ENCODE results near the gene CCDC88B.
"Not testable (repeated sequence)": the region's sequence is repeated elsewhere in the genome, so short reads cannot be mapped to it uniquely, and the experiment has no call there.

CCDC88B gene

GRCh38 chr11:64320556-64320955 is 19.4 kb upstream of the CCDC88B start:
- H3K4me3 ChIP-seq (ENCODE audit: low read length), result no peak overlapping the region
- no peak for TF ChIP-seq CTCF (conservative IDR thresholded peaks at IDR 0.05; ENCODE audit: low read depth, low read length)
- no peak for DNase-seq (ENCODE audit: low read depth)

- no peak for TF ChIP-seq CTCF (conservative IDR thresholded peaks at IDR 0.05; ENCODE audit: low read depth, low read length)
- DNase-seq (ENCODE audit: low read depth), result no peak
- no peak overlapping the region for H3K4me3 ChIP-seq (ENCODE audit: low read length)
Observed at GRCh38 chr11:64321026-64321425, 19.0 kb upstream of the CCDC88B start.

GRCh38 chr11:64321533-64321932 is 18.5 kb upstream of the CCDC88B start:
- TF ChIP-seq CTCF (conservative IDR thresholded peaks at IDR 0.05; ENCODE audit: low read depth, low read length), result no peak
- DNase-seq (ENCODE audit: low read depth), result no peak
- no peak overlapping the region for H3K4me3 ChIP-seq (ENCODE audit: low read length)

- no peak for TF ChIP-seq CTCF (conservative IDR thresholded peaks at IDR 0.05; ENCODE audit: low read depth, low read length)
- no peak for DNase-seq (ENCODE audit: low read depth)
- H3K4me3 ChIP-seq (ENCODE audit: low read length), result no peak overlapping the region
Observed at GRCh38 chr11:64322925-64323260, 17.1 kb upstream of the CCDC88B start.

- no peak overlapping the region for H3K4me3 ChIP-seq (ENCODE audit: low read length)
- no peak for DNase-seq (ENCODE audit: low read depth)
- no peak for TF ChIP-seq CTCF (conservative IDR thresholded peaks at IDR 0.05; ENCODE audit: low read depth, low read length)
Observed at GRCh38 chr11:64323373-64323772, 16.6 kb upstream of the CCDC88B start.

- H3K4me3 ChIP-seq (ENCODE audit: low read length); DNase-seq (ENCODE audit: low read depth): not testable (repeated sequence)
Observed at GRCh38 chr11:64323984-64324383, 16.0 kb upstream of the CCDC88B start.

- H3K4me3 ChIP-seq (ENCODE audit: low read length), result no peak overlapping the region
- DNase-seq (ENCODE audit: low read depth), result no peak
- no peak for TF ChIP-seq CTCF (conservative IDR thresholded peaks at IDR 0.05; ENCODE audit: low read depth, low read length)
Observed at GRCh38 chr11:64324692-64325469, 15.1 kb upstream of the CCDC88B start.

All from retinal pigment epithelial cell (primary cell).